PFSK-1 (cell line): Measurements from ENCODE around the gene OPCML.

ENCODE experiments used
- FOXP2 ChIP-seq: optimal IDR thresholded peaks from 2 replicates; pipeline ENCODE3; 2011; ENCODE audit warnings: borderline replicate concordance, control low read depth, inconsistent platforms; ENCODE audit not compliant: insufficient read depth; ENCODE audit errors: extremely low read length, extremely low read depth
- POLR2AphosphoS5 ChIP-seq: IDR thresholded peaks from 2 replicates; pipeline ENCODE4 v1.6.1; 2012; ENCODE audit warnings: low read depth, mild to moderate bottlenecking, control low read depth, low read length, moderate library complexity
- SIN3A ChIP-seq: IDR thresholded peaks from 2 replicates; pipeline ENCODE4 v1.6.1; 2012; ENCODE audit warnings: mild to moderate bottlenecking, low read length, moderate library complexity, borderline replicate concordance; ENCODE audit not compliant: insufficient read depth
- TAF1 ChIP-seq: IDR thresholded peaks from 2 replicates; pipeline ENCODE4 v1.6.1; 2012; ENCODE audit warnings: low read length, control low read depth, borderline replicate concordance; ENCODE audit not compliant: insufficient read depth
- TF ChIP-seq, protein P1 (sequence below), 2 experiments: IDR thresholded peaks; 2 replicates each; pipeline versions ENCODE4 v1.6.1 to v1.8.0; 2011 to 2012; ENCODE audit warnings: low read depth in 2 of 2, low read length in 2 of 2, control low read depth in 1 of 2, inconsistent platforms in 1 of 2, mild to moderate bottlenecking in 1 of 2, moderate library complexity in 1 of 2; ENCODE audit not compliant: insufficient read depth in 1 of 2

Gene OPCML

DNA sequence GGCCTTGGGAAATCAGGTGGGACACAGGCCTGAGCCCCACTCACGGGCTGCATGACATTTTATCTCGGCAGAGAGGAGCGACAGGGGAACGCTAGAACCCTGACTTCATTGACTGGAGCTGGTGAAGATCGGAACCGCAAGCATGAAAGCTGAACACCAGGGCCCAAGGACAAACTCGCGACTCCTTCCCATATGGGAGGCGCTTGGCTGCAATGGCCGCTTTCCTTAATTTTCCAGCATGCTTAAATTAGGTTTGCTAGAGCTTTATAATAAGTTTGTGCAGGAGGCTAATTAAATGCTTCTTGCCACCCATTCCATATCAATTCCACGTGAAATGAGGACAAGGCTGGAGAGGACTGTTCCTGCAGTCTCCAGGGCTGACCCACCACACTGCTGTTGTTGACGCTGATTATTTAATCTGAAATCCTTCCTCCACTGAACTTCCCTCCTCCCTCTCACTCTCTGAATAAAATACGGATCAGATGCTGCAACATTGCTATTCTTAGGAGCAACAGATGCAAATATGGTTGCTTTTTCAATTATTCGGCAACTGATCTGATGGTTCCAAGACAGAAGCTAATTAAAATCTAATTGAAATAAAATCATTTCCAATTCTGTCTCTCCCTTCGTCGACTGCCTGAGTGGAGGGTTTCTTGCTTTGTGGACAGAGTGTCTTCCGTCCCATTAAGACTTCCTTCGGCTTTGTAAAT lies 692.9 kb downstream of the OPCML start:
- TF ChIP-seq FOXP2 (no peak), SIN3A (no peak), POLR2AphosphoS5 (no peak), TAF1 (no peak)
- TF ChIP-seq, protein P1, sequence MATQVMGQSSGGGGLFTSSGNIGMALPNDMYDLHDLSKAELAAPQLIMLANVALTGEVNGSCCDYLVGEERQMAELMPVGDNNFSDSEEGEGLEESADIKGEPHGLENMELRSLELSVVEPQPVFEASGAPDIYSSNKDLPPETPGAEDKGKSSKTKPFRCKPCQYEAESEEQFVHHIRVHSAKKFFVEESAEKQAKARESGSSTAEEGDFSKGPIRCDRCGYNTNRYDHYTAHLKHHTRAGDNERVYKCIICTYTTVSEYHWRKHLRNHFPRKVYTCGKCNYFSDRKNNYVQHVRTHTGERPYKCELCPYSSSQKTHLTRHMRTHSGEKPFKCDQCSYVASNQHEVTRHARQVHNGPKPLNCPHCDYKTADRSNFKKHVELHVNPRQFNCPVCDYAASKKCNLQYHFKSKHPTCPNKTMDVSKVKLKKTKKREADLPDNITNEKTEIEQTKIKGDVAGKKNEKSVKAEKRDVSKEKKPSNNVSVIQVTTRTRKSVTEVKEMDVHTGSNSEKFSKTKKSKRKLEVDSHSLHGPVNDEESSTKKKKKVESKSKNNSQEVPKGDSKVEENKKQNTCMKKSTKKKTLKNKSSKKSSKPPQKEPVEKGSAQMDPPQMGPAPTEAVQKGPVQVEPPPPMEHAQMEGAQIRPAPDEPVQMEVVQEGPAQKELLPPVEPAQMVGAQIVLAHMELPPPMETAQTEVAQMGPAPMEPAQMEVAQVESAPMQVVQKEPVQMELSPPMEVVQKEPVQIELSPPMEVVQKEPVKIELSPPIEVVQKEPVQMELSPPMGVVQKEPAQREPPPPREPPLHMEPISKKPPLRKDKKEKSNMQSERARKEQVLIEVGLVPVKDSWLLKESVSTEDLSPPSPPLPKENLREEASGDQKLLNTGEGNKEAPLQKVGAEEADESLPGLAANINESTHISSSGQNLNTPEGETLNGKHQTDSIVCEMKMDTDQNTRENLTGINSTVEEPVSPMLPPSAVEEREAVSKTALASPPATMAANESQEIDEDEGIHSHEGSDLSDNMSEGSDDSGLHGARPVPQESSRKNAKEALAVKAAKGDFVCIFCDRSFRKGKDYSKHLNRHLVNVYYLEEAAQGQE (IDR thresholded peaks at IDR 0.05; ENCODE audit: insufficient read depth in 1 of 2, low read depth in 2 of 2, low read length in 2 of 2) = no peak

DNA sequence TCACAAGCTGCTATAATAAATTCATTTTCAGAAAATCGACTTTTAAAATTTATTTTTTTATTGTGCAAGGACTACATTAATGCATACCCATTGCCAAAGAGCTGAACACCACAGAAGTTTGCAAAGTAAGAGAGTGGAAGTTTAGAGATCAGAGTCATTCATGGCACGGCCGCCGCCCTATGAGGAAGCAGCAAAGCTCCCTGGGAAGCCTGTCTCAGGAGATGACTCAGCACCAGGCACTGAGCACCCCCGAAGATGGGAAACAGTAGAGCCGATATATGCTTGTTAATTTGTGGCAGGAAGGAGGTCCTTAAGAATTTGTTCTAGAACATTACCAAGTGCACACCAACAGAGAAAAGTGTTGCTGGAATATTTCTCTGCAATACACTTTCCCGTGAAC lies 693.7 kb downstream of the OPCML start:
- TF ChIP-seq TAF1 (no peak), SIN3A (no peak), FOXP2 (no peak), POLR2AphosphoS5 (no peak)
- TF ChIP-seq, protein P1 (IDR thresholded peaks at IDR 0.05; ENCODE audit: insufficient read depth in 1 of 2, low read depth in 2 of 2, low read length in 2 of 2) = no peak

DNA sequence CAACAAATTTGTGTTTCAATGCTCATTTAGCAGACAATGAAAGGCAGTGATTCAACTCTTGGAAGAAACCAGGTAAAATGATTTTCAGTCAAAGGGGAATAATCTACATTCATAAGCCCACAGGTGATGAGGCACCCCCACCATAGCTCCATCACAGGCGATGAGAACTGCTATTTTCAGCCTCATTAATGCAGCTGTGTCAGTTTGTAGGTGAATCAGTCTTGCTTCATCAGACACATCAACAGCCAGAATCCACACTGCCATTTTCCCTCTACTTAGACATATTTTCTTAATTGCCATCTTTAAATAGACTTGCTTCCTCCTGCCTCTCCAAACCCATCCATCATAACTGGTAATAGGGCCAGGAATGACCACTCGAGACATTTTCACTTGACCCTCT lies 701.0 kb downstream of the OPCML start:
- TF ChIP-seq, protein P1 (IDR thresholded peaks at IDR 0.05; ENCODE audit: insufficient read depth in 1 of 2, low read depth in 2 of 2, low read length in 2 of 2) = no peak
- no peak for TF ChIP-seq POLR2AphosphoS5
- no peak for TF ChIP-seq TAF1
- TF ChIP-seq SIN3A = no peak
- TF ChIP-seq FOXP2 = no peak

DNA sequence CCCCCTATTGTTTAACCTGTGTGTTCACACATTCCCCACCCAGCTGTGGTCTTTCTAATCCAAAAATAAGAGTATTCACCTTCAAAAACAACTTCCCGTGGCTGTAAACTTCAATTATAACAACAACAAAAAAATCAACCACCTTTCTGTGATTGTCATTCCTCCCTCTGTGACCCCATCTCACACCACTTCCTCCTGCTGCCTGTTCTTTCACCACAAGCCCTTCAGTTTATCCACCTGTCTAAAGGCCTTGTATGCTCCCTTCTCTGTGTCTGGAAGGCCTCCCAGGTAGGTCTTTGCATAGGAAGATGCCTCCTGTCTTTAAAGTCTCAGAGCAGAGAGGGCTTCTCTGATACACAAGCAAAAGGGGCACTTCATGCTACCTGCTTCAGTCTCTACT lies 707.7 kb downstream of the OPCML start:
- TF ChIP-seq FOXP2 = no peak
- TF ChIP-seq, protein P1 (IDR thresholded peaks at IDR 0.05; ENCODE audit: insufficient read depth in 1 of 2, low read depth in 2 of 2, low read length in 2 of 2) = no peak
- TF ChIP-seq SIN3A = no peak
- TF ChIP-seq TAF1 = no peak
- no peak for TF ChIP-seq POLR2AphosphoS5
